Lower lobe of right lung (tissue), 2 donors: ENCODE data around the gene ZNF837. TPM values are rescaled to one million over a fixed set of nuclear protein-coding genes. Genes with fewer than 3 reads are reported as not detected.
"Not testable (repeated sequence)": the region's sequence is repeated elsewhere in the genome, so short reads cannot be mapped to it uniquely, and the experiment has no call there.

Experiments
- ATAC-seq, 2 donors: fragments of 200-7000 bp; cut with Tn5 transposase; one replicate each; pipeline ENCODE4 v1.9.1; 2020 to 2022; ENCODE audit warnings: mild to moderate bottlenecking in 2 of 2, moderate library complexity in 2 of 2
- DNase-seq: peaks from one replicate; pipeline ENCODE4 v3.0.0-alpha.2; 2020
- H3K27ac ChIP-seq: fragments of 200-600 bp; one replicate; pipeline ENCODE4 v1.8.0; 2022
- H3K27me3 ChIP-seq: fragments of 200-600 bp; one replicate; pipeline ENCODE4 v1.8.0; 2022; ENCODE audit warnings: low read depth
- H3K36me3 ChIP-seq: fragments of 200-600 bp; one replicate; pipeline ENCODE4 v1.8.0; 2022; ENCODE audit warnings: mild to moderate bottlenecking
- H3K4me1 ChIP-seq: fragments of 200-600 bp; one replicate; pipeline ENCODE4 v1.8.0; 2022
- H3K4me3 ChIP-seq: fragments of 200-600 bp; one replicate; pipeline ENCODE4 v1.8.0; 2022; ENCODE audit warnings: mild to moderate bottlenecking
- H3K9me3 ChIP-seq: fragments of 200-600 bp; one replicate; pipeline ENCODE4 v1.8.0; 2022
- CTCF ChIP-seq: fragments of 200-600 bp; IDR thresholded peaks from one replicate; pipeline ENCODE4 v1.8.0; 2022; ENCODE audit warnings: antibody characterized with exemption, mild to moderate bottlenecking
- intact Hi-C: fragments of 100-400 bp; cut with DNase I; formaldehyde crosslinking; loops from one replicate; pipeline ENCODE4 v1.11.0; 2022
- total RNA-seq: library from RNA; stranded (reverse); fragmentation: NEBNext Ultra II Directional; extraction: Animal tissue kit (Norgen Biotek cat#: 25700); gene quantifications from one replicate; pipeline ENCODE4 v1.2.1, GENCODE V29; 2021
- donor health status: DM: no; HTN: yes; CAD: no; lungs with severe emphysema.

The ZNF837 gene
- total RNA-seq, 1 donor from 2014 or later, result 1.2 TPM

- ATAC-seq (no peak), DNase-seq (no peak)
- no peak for TF ChIP-seq CTCF
These were observed 681 bp downstream of the ZNF837 start for GRCh38 chr19:58380037-58380661.

GRCh38 chr19:58379246-58379645 lies 1.6 kb downstream of the ZNF837 start:
- ATAC-seq, result no peak
- H3K4me3 ChIP-seq, result no peak overlapping the region
- H3K36me3 ChIP-seq, result no peaks in the 10 kb centered on the region
- peaks cover 23% of the 10 kb centered on the region for H3K4me1 ChIP-seq
- DNase-seq, result peak; percentile 39
- H3K27ac ChIP-seq, result no peak overlapping the region
- intact Hi-C loops, result no loop called here
- no peaks in the 10 kb centered on the region for H3K9me3 ChIP-seq
- H3K27me3 ChIP-seq, result no peaks in the 10 kb centered on the region
- no peak for TF ChIP-seq CTCF

More at GRCh38 chr19:58380037-58380661, 681 bp downstream of the ZNF837 start:
- H3K9me3 ChIP-seq, result no peaks in the 10 kb centered on the region
- intact Hi-C loops, result no loop called here
- H3K4me1 ChIP-seq, result peaks cover 23% of the 10 kb centered on the region
- no peaks in the 10 kb centered on the region for H3K27me3 ChIP-seq
- H3K36me3 ChIP-seq, result no peaks in the 10 kb centered on the region
- peak overlapping the region; percentile 94 for H3K27ac ChIP-seq
- peak overlapping the region; percentile 85 for H3K4me3 ChIP-seq

- H3K27me3 ChIP-seq, H3K4me3 ChIP-seq, H3K9me3 ChIP-seq, ATAC-seq, intact Hi-C loops, H3K27ac ChIP-seq, DNase-seq, H3K36me3 ChIP-seq: not testable (repeated sequence)
- H3K4me1 ChIP-seq, result peaks cover 29% of the 10 kb centered on the region
These were observed 4.1 kb downstream of the ZNF837 start for GRCh38 chr19:58376724-58377123.

- ATAC-seq (no peak), DNase-seq (no peak)
- Histone ChIP-seq H3K4me1 (peaks cover 13% of the 10 kb centered on the region), H3K27me3 (no peaks in the 10 kb centered on the region), H3K36me3 (no peaks in the 10 kb centered on the region), H3K9me3 (no peaks in the 10 kb centered on the region), H3K4me3 (no peak overlapping the region), H3K27ac (no peak overlapping the region)
- TF ChIP-seq CTCF, result no peak
- intact Hi-C loops, result no loop called here
These were observed 6.6 kb downstream of the ZNF837 start for GRCh38 chr19:58374200-58374599.

GRCh38 chr19:58372311-58373133 lies 8.3 kb downstream of the ZNF837 start:
- DNase-seq, result no peak
- peaks cover 12% of the 10 kb centered on the region for H3K4me1 ChIP-seq
- H3K36me3 ChIP-seq, result no peaks in the 10 kb centered on the region
- TF ChIP-seq CTCF, result peak; percentile 9
- no peaks in the 10 kb centered on the region for H3K9me3 ChIP-seq
- peaks cover 2% of the 10 kb centered on the region for H3K27me3 ChIP-seq
- H3K4me3 ChIP-seq, result no peak overlapping the region
- ATAC-seq, result peak; percentile 81 to 87
- intact Hi-C loops, result no loop called here
- peak overlapping the region; percentile 24 for H3K27ac ChIP-seq
